Lower leg skin (tissue), 4 donors: ENCODE measurements around the gene OAS2. TPM values are rescaled to one million over a fixed set of nuclear protein-coding genes. Genes with fewer than 3 reads are reported as not detected.

Experiments
- DNase-seq, 2 donors: peaks; one replicate each; pipeline ENCODE4 v3.0.0-alpha.2; 2019; ENCODE audit warnings: low spot score in 2 of 2
- H3K4me3 ChIP-seq: fragments of 200-600 bp; sonication (generic); 2 replicates; pipeline ENCODE4 v1.5.1; 2017; ENCODE audit warnings: mild to moderate bottlenecking, low read depth; ENCODE audit not compliant: poor library complexity, severe bottlenecking
- POLR2A ChIP-seq, 2 donors: fragments of 450-650 bp; IDR thresholded peaks; one replicate each; pipeline ENCODE4 v1.6.1; 2016 to 2017; ENCODE audit warnings: antibody characterized with exemption in 2 of 2, mild to moderate bottlenecking in 1 of 2, moderate library complexity in 1 of 2
- WGBS, 2 donors: methylation state at CpG; one replicate each; pipeline ENCODE4 v1.1.5; 2018; 5-methylcytosine and 5-hydroxymethylcytosine counted together
- intact Hi-C: fragments of 100-400 bp; cut with DNase I; formaldehyde crosslinking; loops from one replicate; pipeline ENCODE4 v1.15.0; 2023; ENCODE audit warnings: low total_unique reads
- total RNA-seq, 4 donors: library from RNA; depleted of rRNA; stranded (reverse); fragments of >200 nt; gene quantifications; one replicate each; pipeline ENCODE4 v1.1.0, GENCODE V29; 2016
- TF ChIP-seq, protein P1 (sequence below), 3 donors: fragments of 450-650 bp; IDR thresholded peaks; one replicate each; pipeline ENCODE4 v1.5.1; 2016; ENCODE audit warnings: antibody characterized with exemption in 3 of 3, mild to moderate bottlenecking in 3 of 3, moderate library complexity in 2 of 3

The OAS2 gene
- total RNA-seq, 4 donors from 2014 or later: 2.6 to 3.8 (median 3.3) TPM

GRCh38 chr12:112941528-112942335, 36.6 kb upstream of the OAS2 start:
- intact Hi-C loops: no loop called here
- DNase-seq: no peak
- WGBS, 2 donors: 87% methylated on average over 16 of the region's 16 CpGs
- no peak overlapping the region for H3K4me3 ChIP-seq
- TF ChIP-seq POLR2A (IDR thresholded peaks at IDR 0.05): no peak
- TF ChIP-seq, protein P1, sequence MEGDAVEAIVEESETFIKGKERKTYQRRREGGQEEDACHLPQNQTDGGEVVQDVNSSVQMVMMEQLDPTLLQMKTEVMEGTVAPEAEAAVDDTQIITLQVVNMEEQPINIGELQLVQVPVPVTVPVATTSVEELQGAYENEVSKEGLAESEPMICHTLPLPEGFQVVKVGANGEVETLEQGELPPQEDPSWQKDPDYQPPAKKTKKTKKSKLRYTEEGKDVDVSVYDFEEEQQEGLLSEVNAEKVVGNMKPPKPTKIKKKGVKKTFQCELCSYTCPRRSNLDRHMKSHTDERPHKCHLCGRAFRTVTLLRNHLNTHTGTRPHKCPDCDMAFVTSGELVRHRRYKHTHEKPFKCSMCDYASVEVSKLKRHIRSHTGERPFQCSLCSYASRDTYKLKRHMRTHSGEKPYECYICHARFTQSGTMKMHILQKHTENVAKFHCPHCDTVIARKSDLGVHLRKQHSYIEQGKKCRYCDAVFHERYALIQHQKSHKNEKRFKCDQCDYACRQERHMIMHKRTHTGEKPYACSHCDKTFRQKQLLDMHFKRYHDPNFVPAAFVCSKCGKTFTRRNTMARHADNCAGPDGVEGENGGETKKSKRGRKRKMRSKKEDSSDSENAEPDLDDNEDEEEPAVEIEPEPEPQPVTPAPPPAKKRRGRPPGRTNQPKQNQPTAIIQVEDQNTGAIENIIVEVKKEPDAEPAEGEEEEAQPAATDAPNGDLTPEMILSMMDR (IDR thresholded peaks at IDR 0.05): no peak

- H3K4me3 ChIP-seq: no peak overlapping the region
- WGBS, 2 donors: 95 to 100% methylated on average over 1 of the region's 1 CpG
- TF ChIP-seq, protein P1 (IDR thresholded peaks at IDR 0.05): no peak
- no peak for TF ChIP-seq POLR2A (IDR thresholded peaks at IDR 0.05)
- intact Hi-C loops: no loop called here
- DNase-seq: no peak
Measured at GRCh38 chr12:112942572-112942971, 35.7 kb upstream of the OAS2 start.

DNA sequence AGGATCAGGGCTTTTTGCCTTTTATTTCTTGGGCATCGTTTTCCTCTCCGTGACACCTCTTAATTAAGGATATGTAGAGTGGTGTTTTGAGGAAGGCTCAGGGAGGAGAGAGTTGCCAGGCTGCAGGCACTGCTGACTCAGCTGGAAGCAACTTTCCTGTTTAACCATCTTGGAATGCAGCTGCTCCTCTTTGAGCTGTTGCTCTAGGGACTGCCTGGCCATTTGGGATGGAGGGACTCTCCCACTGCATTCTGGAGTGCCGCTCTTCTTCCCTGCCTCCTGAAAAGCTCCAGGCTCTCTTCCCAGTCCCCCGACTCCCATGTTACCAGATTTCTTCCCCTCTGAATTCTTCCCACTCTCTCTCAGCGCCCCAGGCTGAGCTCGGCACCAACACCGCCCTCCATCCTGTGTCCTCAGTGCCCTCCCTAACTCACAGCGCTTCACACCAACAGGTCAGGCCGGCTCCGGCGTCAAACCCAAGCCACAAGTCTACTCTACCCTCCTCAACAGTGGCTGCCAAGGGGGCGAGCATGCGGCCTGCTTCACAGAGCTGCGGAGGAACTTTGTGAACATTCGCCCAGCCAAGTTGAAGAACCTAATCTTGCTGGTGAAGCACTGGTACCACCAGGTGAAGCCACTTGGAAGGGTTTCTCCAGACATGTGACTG, 34.2 kb upstream of the OAS2 start:
- TF ChIP-seq, protein P1 (IDR thresholded peaks at IDR 0.05): no peak
- TF ChIP-seq POLR2A (IDR thresholded peaks at IDR 0.05): no peak
- H3K4me3 ChIP-seq: no peak overlapping the region
- WGBS, 2 donors: 94% methylated on average over 15 of the region's 15 CpGs
- DNase-seq: peak in 1 of 2 donors; percentile 50
- intact Hi-C loops: no loop called here

DNA sequence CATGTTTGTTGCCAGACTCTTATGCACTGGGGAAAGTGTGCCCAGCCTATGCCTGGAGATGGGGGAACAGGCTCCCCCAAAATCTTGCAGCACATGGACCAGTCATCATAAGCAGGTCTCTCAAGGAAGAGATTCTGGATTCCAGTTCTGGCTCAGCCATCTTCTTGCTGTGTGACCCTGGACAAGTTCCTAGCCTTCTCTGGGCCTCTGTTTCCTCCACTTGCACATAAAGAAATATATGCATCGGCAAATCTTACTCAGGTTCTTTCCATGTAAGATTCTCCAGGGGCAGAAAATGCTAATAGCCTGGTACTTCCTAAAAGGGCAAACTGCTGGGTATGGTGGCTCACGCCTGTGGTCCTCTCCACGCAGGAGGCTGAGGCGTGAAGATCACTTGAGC, 32.8 kb upstream of the OAS2 start:
- no peak overlapping the region for H3K4me3 ChIP-seq
- no peak for TF ChIP-seq POLR2A (IDR thresholded peaks at IDR 0.05)
- TF ChIP-seq, protein P1 (IDR thresholded peaks at IDR 0.05): no peak
- intact Hi-C loops: no loop called here
- peak in 1 of 2 donors; percentile 37 for DNase-seq
- WGBS, 2 donors: 97 to 98% methylated on average over 4 of the region's 4 CpGs

DNA sequence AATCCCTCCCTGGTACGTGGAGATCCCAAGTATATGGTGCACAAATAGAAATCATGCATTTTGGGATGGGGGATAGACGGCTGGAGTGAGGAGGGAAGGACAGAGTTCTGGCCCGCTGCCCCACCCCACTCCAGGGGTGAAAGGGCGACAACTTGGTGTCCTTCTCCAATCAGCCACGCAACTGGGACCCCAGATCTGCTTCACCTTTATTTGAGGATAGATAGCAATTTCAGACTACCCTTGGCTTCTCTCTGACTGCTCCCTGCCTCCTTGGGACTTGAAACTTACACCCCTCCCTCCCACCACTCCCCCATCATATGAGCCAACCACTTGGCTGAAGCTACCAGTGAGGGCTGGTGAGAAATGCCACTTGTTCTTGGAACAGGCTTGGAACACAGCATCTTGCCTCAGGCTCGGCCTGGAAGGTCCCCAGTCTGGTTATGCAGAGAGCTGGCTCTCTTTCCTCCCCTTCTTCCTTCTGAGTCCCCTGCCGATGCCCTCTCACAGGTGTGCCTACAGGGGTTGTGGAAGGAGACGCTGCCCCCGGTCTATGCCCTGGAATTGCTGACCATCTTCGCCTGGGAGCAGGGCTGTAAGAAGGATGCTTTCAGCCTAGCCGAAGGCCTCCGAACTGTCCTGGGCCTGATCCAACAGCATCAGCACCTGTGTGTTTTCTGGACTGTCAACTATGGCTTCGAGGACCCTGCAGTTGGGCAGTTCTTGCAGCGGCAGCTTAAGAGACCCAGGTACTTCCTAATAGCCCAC, 31.9 kb upstream of the OAS2 start:
- TF ChIP-seq POLR2A (IDR thresholded peaks at IDR 0.05): no peak
- TF ChIP-seq, protein P1 (IDR thresholded peaks at IDR 0.05): no peak
- WGBS, 2 donors: 85 to 89% methylated on average over 13 to 14 of the region's 14 CpGs
- no peak overlapping the region for H3K4me3 ChIP-seq
- intact Hi-C loops: no loop called here
- DNase-seq: no peak
